ENCODE measurements around the gene CCN5.

GRCh38 chr20:44750081-44750805, 35.1 kb downstream of the CCN5 start:
- TF ChIP-seq POLR2A (IDR thresholded peaks at IDR 0.05) (no peak), POLR2AphosphoS5 (IDR thresholded peaks at IDR 0.05; ENCODE audit: insufficient read depth in 1 of 2, low read depth in 1 of 2) (no peak)

Measured in vagina (tissue), 2 donors.